KMS-11 (cell line): Measurements from ENCODE around the gene CCR8.
"Not testable (repeated sequence)": the region's sequence is repeated elsewhere in the genome, so short reads cannot be mapped to it uniquely, and the experiment has no call there.

Experiments
- H2AFZ ChIP-seq: fragments of 200-600 bp; sonication (generic); 2 replicates; pipeline ENCODE4 v1.6.1; 2016; ENCODE audit warnings: antibody characterized with exemption, mixed run types, low read depth
- H3K27ac ChIP-seq: fragments of 200-600 bp; sonication (generic); 2 replicates; pipeline ENCODE4 v1.6.1; 2016; ENCODE audit warnings: mild to moderate bottlenecking, mixed run types
- H3K27me3 ChIP-seq: fragments of 200-600 bp; sonication (generic); 2 replicates; pipeline ENCODE4 v1.6.1; 2017; ENCODE audit warnings: mild to moderate bottlenecking, low read depth, mixed run types, moderate library complexity; ENCODE audit not compliant: insufficient read depth
- H3K36me3 ChIP-seq: fragments of 200-600 bp; sonication (generic); 2 replicates; pipeline ENCODE4 v1.6.1; 2017; ENCODE audit warnings: mild to moderate bottlenecking, mixed run types; ENCODE audit not compliant: insufficient read depth
- H3K4me1 ChIP-seq: fragments of 200-600 bp; sonication (generic); 2 replicates; pipeline ENCODE4 v1.6.1; 2016; ENCODE audit warnings: mild to moderate bottlenecking, low read depth, mixed run types; ENCODE audit not compliant: poor library complexity, severe bottlenecking
- H3K4me2 ChIP-seq: fragments of 200-600 bp; sonication (generic); 2 replicates; pipeline ENCODE4 v1.7.0; 2016; ENCODE audit warnings: mild to moderate bottlenecking, mixed run types
- H3K4me3 ChIP-seq: fragments of 200-600 bp; sonication (generic); IDR thresholded peaks from 2 replicates; pipeline ENCODE4 v1.6.1; 2017; ENCODE audit warnings: low read depth, low read length, mixed read lengths; ENCODE audit not compliant: insufficient read depth
- H3K79me2 ChIP-seq: fragments of 200-600 bp; sonication (generic); 2 replicates; pipeline ENCODE4 v1.6.1; 2016; ENCODE audit warnings: low read depth, mixed run types; ENCODE audit not compliant: insufficient read depth
- H3K9ac ChIP-seq: fragments of 200-600 bp; sonication (generic); 2 replicates; pipeline ENCODE4 v1.6.1; 2016; ENCODE audit warnings: mild to moderate bottlenecking, mixed run types
- H4K20me1 ChIP-seq: fragments of 200-600 bp; sonication (generic); 2 replicates; pipeline ENCODE4 v1.6.1; 2016; ENCODE audit warnings: mild to moderate bottlenecking, mixed run types; ENCODE audit not compliant: insufficient read depth
- CTCF ChIP-seq: fragments of 200-600 bp; sonication (generic); conservative IDR thresholded peaks from 2 replicates; pipeline ENCODE4 v1.6.1; 2017; ENCODE audit warnings: low read depth, mild to moderate bottlenecking, antibody characterized with exemption, low read length, moderate library complexity, mixed read lengths

CCR8 gene

GRCh38 chr3:39349080-39349479 lies 19.6 kb downstream of the CCR8 start:
- no peaks in the 10 kb centered on the region for H3K79me2 ChIP-seq
- H3K4me1 ChIP-seq = no peaks in the 10 kb centered on the region
- no peaks in the 10 kb centered on the region for H3K36me3 ChIP-seq
- H2AFZ ChIP-seq = no peak overlapping the region
- no peak for TF ChIP-seq CTCF
- no peak overlapping the region for H3K4me3 ChIP-seq
- H3K27me3 ChIP-seq = no peaks in the 10 kb centered on the region
- no peak overlapping the region for H3K4me2 ChIP-seq
- no peaks in the 10 kb centered on the region for H4K20me1 ChIP-seq
- H3K9ac ChIP-seq = no peak overlapping the region
- H3K27ac ChIP-seq = no peak overlapping the region

- Histone ChIP-seq H3K9ac (no peak overlapping the region), H3K79me2 (no peaks in the 10 kb centered on the region), H3K36me3 (no peaks in the 10 kb centered on the region), H3K4me2 (no peak overlapping the region), H3K27ac (no peak overlapping the region), H3K4me1 (no peaks in the 10 kb centered on the region), H4K20me1 (no peaks in the 10 kb centered on the region), H2AFZ (no peak overlapping the region), H3K4me3 (no peak overlapping the region), H3K27me3 (no peaks in the 10 kb centered on the region)
- no peak for TF ChIP-seq CTCF
Measured at GRCh38 chr3:39350714-39351113, 21.2 kb downstream of the CCR8 start.

GRCh38 chr3:39351134-39351533 lies 21.6 kb downstream of the CCR8 start:
- H3K27me3 ChIP-seq, H3K9ac ChIP-seq, H3K36me3 ChIP-seq, H3K79me2 ChIP-seq, H3K4me1 ChIP-seq, H3K4me2 ChIP-seq, H3K4me3 ChIP-seq, H2AFZ ChIP-seq, H3K27ac ChIP-seq, H4K20me1 ChIP-seq: not testable (repeated sequence)

- not testable (repeated sequence) for H3K27me3 ChIP-seq, H3K79me2 ChIP-seq, H4K20me1 ChIP-seq, H3K4me1 ChIP-seq, H3K4me3 ChIP-seq, H2AFZ ChIP-seq, H3K9ac ChIP-seq, H3K36me3 ChIP-seq, H3K27ac ChIP-seq, H3K4me2 ChIP-seq
Measured at GRCh38 chr3:39353168-39353927, 23.8 kb downstream of the CCR8 start.

GRCh38 chr3:39358333-39358732 lies 28.8 kb downstream of the CCR8 start:
- Histone ChIP-seq H3K27ac (no peak overlapping the region), H3K4me1 (no peaks in the 10 kb centered on the region), H3K9ac (no peak overlapping the region), H3K4me2 (no peak overlapping the region), H3K27me3 (no peaks in the 10 kb centered on the region), H4K20me1 (no peaks in the 10 kb centered on the region), H3K4me3 (no peak overlapping the region), H3K36me3 (no peaks in the 10 kb centered on the region), H2AFZ (no peak overlapping the region), H3K79me2 (no peaks in the 10 kb centered on the region)
- TF ChIP-seq CTCF = no peak
